K562 (cell line): ENCODE data around the gene TARS2. TPM values are rescaled to one million over a fixed set of nuclear protein-coding genes. Genes with fewer than 3 reads are reported as not detected.

Experiments used
- ATF7 ChIP-seq: fragments of 450-650 bp; IDR thresholded peaks from 2 replicates; pipeline ENCODE4 v1.7.1; 2014; ENCODE audit warnings: mild to moderate bottlenecking, moderate library complexity
- CCNT2 ChIP-seq: IDR thresholded peaks from 2 replicates; pipeline ENCODE4 v1.6.1; 2011; ENCODE audit warnings: borderline replicate concordance, low read depth, mild to moderate bottlenecking, moderate library complexity, mixed read lengths, low read length; ENCODE audit not compliant: insufficient read length; ENCODE audit errors: extremely low read depth
- DIDO1 ChIP-seq: fragments of 450-650 bp; IDR thresholded peaks from 2 replicates; pipeline ENCODE4 v1.6.1; 2016; ENCODE audit warnings: low read depth, missing biosample characterization, missing genetic modification characterization
- GABPB2 ChIP-seq: fragments of 250-450 bp; sonication (Bioruptor Pico); conservative IDR thresholded peaks from 2 replicates; pipeline ENCODE4 v1.5.1; 2021; ENCODE audit warnings: mild to moderate bottlenecking
- GTF2A2 ChIP-seq: IDR thresholded peaks from 2 replicates; pipeline ENCODE4 v1.6.1; 2016; ENCODE audit warnings: mild to moderate bottlenecking, missing genetic modification characterization, missing compliant biosample characterization
- KLF13 ChIP-seq: fragments of 450-650 bp; IDR thresholded peaks from 2 replicates; pipeline ENCODE4 v1.6.1; 2016; ENCODE audit warnings: missing genetic modification characterization, low read depth, mild to moderate bottlenecking, missing compliant biosample characterization, moderate library complexity, borderline replicate concordance
- NBN ChIP-seq: fragments of 450-650 bp; IDR thresholded peaks from 2 replicates; pipeline ENCODE4 v1.6.1; 2016; ENCODE audit warnings: low read depth, mild to moderate bottlenecking
- NCOR1 ChIP-seq: fragments of 450-650 bp; IDR thresholded peaks from 2 replicates; pipeline ENCODE4 v1.6.1; 2016; ENCODE audit warnings: mild to moderate bottlenecking, moderate library complexity
- NEUROD1 ChIP-seq: fragments of 150-350 bp; IDR thresholded peaks from 2 replicates; pipeline ENCODE4 v1.6.1; 2014; ENCODE audit warnings: borderline replicate concordance, low read length, low read depth; ENCODE audit not compliant: partially characterized antibody
- NFATC3 ChIP-seq: fragments of 450-650 bp; IDR thresholded peaks from 2 replicates; pipeline ENCODE4 v1.6.1; 2017; ENCODE audit warnings: mild to moderate bottlenecking
- NFRKB ChIP-seq: fragments of 450-650 bp; IDR thresholded peaks from 2 replicates; pipeline ENCODE4 v1.6.1; 2016; ENCODE audit warnings: low read depth
- POLR2AphosphoS2 ChIP-seq: IDR thresholded peaks from 2 replicates; pipeline ENCODE4 v1.6.1; 2012; ENCODE audit warnings: low read length, improper control_type of control experiment
- POLR2AphosphoS5 ChIP-seq: IDR thresholded peaks from 2 replicates; pipeline ENCODE4 v1.6.1; 2011; ENCODE audit warnings: mild to moderate bottlenecking, low read depth, low read length, moderate library complexity; ENCODE audit not compliant: control insufficient read depth, insufficient read depth
- RBFOX2 ChIP-seq: fragments of 200-400 bp; formaldehyde crosslinking; IDR thresholded peaks from 2 replicates; pipeline ENCODE4 v1.6.1; 2017; ENCODE audit warnings: low read depth, mild to moderate bottlenecking, low read length, moderate library complexity
- SIN3A ChIP-seq, 2 experiments: fragments of 150-350 bp in 1 of 2; IDR thresholded peaks; 2 replicates each; pipeline ENCODE4 v1.6.1; 2011 to 2016; ENCODE audit warnings: borderline replicate concordance in 2 of 2, low read depth in 2 of 2, low read length in 2 of 2, mild to moderate bottlenecking in 2 of 2, moderate library complexity in 2 of 2; ENCODE audit not compliant: control insufficient read depth in 1 of 2
- SOX6 ChIP-seq: fragments of 450-650 bp; IDR thresholded peaks from 2 replicates; pipeline ENCODE4 v1.6.1; 2014; ENCODE audit warnings: mild to moderate bottlenecking
- SPI1 ChIP-seq: IDR thresholded peaks from 2 replicates; pipeline ENCODE4 v1.6.1; 2011; ENCODE audit warnings: low read depth, low read length, control low read depth, borderline replicate concordance
- SRSF3 ChIP-seq: fragments of 200-400 bp; formaldehyde crosslinking; IDR thresholded peaks from 2 replicates; pipeline ENCODE4 v1.6.1; 2016; ENCODE audit warnings: mild to moderate bottlenecking, low read length, moderate library complexity; ENCODE audit not compliant: insufficient read depth
- TAF9B ChIP-seq: fragments of 450-650 bp; IDR thresholded peaks from 2 replicates; pipeline ENCODE4 v1.6.1; 2018; ENCODE audit warnings: mild to moderate bottlenecking; ENCODE audit not compliant: partially characterized antibody
- ZNF316 ChIP-seq: fragments of 450-650 bp; IDR thresholded peaks from 2 replicates; pipeline ENCODE4 v1.6.1; 2016
- ZNF584 ChIP-seq: fragments of 200-800 bp; sonication (Bioruptor generic); IDR thresholded peaks from 2 replicates; pipeline ENCODE4 v1.6.1; 2016; ENCODE audit warnings: low read depth, mild to moderate bottlenecking, missing genetic modification characterization, missing compliant biosample characterization
- polyA plus RNA-seq, 8 experiments: library from polyadenylated mRNA; depleted of rRNA in 4 of 8; stranded (reverse) in 5 of 8; unstranded in 3 of 8; fragments of >200 nt; fragmentation: Nextera tagmentation in 2 of 8; fragmentation: Illumina TruSeq in 1 of 8; extraction: Ambion mirVana in 2 of 8; extraction: Trizol in 1 of 8; gene quantifications; 2 replicates each; pipeline versions ENCODE4 v1.2.1 to v1.2.3, GENCODE V29; 2011 to 2014; ENCODE audit warnings: inconsistent platforms in 1 of 8, missing spikeins in 1 of 8
- total RNA-seq, 7 experiments: library from RNA; depleted of rRNA in 6 of 7; stranded (reverse); fragments of >200 nt in 6 of 7; fragmentation: Illumina TruSeq in 2 of 7; extraction: Trizol in 2 of 7; gene quantifications; 2 replicates each; pipeline versions ENCODE4 v1.2.1 to v1.2.3, GENCODE V29; 2011 to 2021; ENCODE audit warnings: low replicate concordance in 1 of 7
- TF ChIP-seq, protein P1 (sequence below), 2 experiments: fragments of 450-650 bp in 1 of 2; IDR thresholded peaks; 2 replicates each; pipeline ENCODE4 v1.6.1; 2011 to 2017; ENCODE audit warnings: low read depth in 2 of 2, antibody characterized with exemption in 1 of 2, borderline replicate concordance in 1 of 2, low read length in 1 of 2, mild to moderate bottlenecking in 1 of 2, mixed read lengths in 1 of 2; ENCODE audit not compliant: control insufficient read depth in 1 of 2
- TF ChIP-seq, protein P2 (sequence below): sonication (generic); formaldehyde crosslinking; IDR thresholded peaks from 2 replicates; pipeline ENCODE4 v1.8.0; 2022; ENCODE audit warnings: mild to moderate bottlenecking, missing genetic modification reagents
- TF ChIP-seq, protein P3 (sequence below): fragments of 250-450 bp; sonication (Bioruptor Pico); IDR thresholded peaks from 2 replicates; pipeline ENCODE4 v1.9.0; 2021; ENCODE audit warnings: mild to moderate bottlenecking

The TARS2 gene
- total and polyA plus RNA-seq, 9 of the 15 experiments (the other 6 are each of a cell fraction or from before 2014, with no cell fraction given): 17.0 to 64.2 (median 39.4) TPM

DNA sequence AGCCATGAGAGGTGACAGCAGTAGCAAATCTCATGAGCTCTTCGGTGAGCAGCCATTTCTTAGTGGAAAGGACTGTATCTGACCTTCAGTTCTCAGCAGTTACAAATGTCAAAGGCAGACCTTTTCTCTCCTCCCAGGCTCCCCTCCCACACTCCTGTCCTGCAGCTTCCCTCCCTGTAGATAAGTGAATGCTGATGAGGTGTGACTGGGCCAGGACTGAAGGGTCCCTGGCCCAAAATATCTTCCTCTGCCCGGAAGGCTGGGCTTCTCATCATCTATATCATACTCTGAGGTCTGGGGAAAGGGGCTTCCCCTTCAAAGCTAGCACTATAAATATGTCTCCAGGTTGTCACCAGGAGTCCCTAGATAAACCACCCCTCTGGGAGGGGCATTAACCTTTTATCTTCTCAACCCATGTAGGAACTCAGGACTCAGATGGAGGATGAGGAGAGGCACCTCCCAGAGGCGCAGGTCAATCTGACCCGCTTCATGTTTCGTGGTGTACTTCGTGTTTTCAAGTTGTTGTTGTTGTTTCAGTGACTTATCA lies 58.3 kb downstream of the TARS2 start (continued):
- TF ChIP-seq, protein P1, sequence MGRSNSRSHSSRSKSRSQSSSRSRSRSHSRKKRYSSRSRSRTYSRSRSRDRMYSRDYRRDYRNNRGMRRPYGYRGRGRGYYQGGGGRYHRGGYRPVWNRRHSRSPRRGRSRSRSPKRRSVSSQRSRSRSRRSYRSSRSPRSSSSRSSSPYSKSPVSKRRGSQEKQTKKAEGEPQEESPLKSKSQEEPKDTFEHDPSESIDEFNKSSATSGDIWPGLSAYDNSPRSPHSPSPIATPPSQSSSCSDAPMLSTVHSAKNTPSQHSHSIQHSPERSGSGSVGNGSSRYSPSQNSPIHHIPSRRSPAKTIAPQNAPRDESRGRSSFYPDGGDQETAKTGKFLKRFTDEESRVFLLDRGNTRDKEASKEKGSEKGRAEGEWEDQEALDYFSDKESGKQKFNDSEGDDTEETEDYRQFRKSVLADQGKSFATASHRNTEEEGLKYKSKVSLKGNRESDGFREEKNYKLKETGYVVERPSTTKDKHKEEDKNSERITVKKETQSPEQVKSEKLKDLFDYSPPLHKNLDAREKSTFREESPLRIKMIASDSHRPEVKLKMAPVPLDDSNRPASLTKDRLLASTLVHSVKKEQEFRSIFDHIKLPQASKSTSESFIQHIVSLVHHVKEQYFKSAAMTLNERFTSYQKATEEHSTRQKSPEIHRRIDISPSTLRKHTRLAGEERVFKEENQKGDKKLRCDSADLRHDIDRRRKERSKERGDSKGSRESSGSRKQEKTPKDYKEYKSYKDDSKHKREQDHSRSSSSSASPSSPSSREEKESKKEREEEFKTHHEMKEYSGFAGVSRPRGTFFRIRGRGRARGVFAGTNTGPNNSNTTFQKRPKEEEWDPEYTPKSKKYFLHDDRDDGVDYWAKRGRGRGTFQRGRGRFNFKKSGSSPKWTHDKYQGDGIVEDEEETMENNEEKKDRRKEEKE (IDR thresholded peaks at IDR 0.05; ENCODE audit: borderline replicate concordance in 1 of 2, control insufficient read depth in 1 of 2, low read depth in 2 of 2, low read length in 1 of 2): peak in 1 of 2 experiments; percentile 85; a peak in 1 of 4 replicates
- TF ChIP-seq NFRKB: peak; percentile 72; the same call in 1 of the 2 replicates
- TF ChIP-seq POLR2AphosphoS5: peak; percentile 99
- peak; percentile 67 for TF ChIP-seq TAF9B
- 0 out of 2 replicates have a peak, but pooled peaks have one; percentile 18 for TF ChIP-seq RBFOX2
- peak; percentile 63 for TF ChIP-seq SPI1
- no peak for TF ChIP-seq GTF2A2
- TF ChIP-seq ZNF316: peak; percentile 31; the same call in 1 of the 2 replicates
- TF ChIP-seq SIN3A (IDR thresholded peaks at IDR 0.05; ENCODE audit: borderline replicate concordance in 2 of 2, control insufficient read depth in 1 of 2, low read depth in 2 of 2, low read length in 2 of 2): peak in 1 of 2 experiments; percentile 89; a peak in 2 of 4 replicates
- 0 out of 2 replicates have a peak, but pooled peaks have one; percentile 58 for TF ChIP-seq ZNF584 (CRISPR knock-in tag)
- peak; percentile 34; the same call in 1 of the 2 replicates for TF ChIP-seq KLF13 (tag)
- TF ChIP-seq SRSF3: no peak
- peak; percentile 98 for TF ChIP-seq NCOR1
- TF ChIP-seq SOX6: peak; percentile 86
- no peak for TF ChIP-seq POLR2AphosphoS2
- TF ChIP-seq, protein P2, sequence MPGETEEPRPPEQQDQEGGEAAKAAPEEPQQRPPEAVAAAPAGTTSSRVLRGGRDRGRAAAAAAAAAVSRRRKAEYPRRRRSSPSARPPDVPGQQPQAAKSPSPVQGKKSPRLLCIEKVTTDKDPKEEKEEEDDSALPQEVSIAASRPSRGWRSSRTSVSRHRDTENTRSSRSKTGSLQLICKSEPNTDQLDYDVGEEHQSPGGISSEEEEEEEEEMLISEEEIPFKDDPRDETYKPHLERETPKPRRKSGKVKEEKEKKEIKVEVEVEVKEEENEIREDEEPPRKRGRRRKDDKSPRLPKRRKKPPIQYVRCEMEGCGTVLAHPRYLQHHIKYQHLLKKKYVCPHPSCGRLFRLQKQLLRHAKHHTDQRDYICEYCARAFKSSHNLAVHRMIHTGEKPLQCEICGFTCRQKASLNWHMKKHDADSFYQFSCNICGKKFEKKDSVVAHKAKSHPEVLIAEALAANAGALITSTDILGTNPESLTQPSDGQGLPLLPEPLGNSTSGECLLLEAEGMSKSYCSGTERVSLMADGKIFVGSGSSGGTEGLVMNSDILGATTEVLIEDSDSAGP (CRISPR knock-in tag): no peak
- TF ChIP-seq NFATC3: peak; percentile 64
- no peak for TF ChIP-seq GABPB2
- peak; percentile 65 for TF ChIP-seq CCNT2
- peak; percentile 73 for TF ChIP-seq NEUROD1
- peak; percentile 95 for TF ChIP-seq NBN
- TF ChIP-seq, protein P3, sequence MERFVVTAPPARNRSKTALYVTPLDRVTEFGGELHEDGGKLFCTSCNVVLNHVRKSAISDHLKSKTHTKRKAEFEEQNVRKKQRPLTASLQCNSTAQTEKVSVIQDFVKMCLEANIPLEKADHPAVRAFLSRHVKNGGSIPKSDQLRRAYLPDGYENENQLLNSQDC (CRISPR knock-in tag): 0 out of 2 replicates have a peak, but pooled peaks have one; percentile 52
- peak; percentile 81 for TF ChIP-seq ATF7
- no peak for TF ChIP-seq DIDO1 (tag)
